ENCODE data around the gene CARD11. TPM values are rescaled to one million over a fixed set of nuclear protein-coding genes. Genes with fewer than 3 reads are reported as not detected.

CARD11 gene
- total RNA-seq (2012; rRNA removed) (0.18 and 0.28 TPM in 2 replicates), polyA plus RNA-seq (2012; rRNA removed) (0.26 and 0.53 TPM in 2 replicates), Bru-seq, nascent RNA (percentile 25 among the genes with signal in this experiment), BruChase-seq, experiment 1, labeled RNA remaining after a 6-hour chase (percentile 19 among the genes with signal in this experiment), BruChase-seq, experiment 2, labeled RNA remaining after a 2-hour chase (percentile 19 among the genes with signal in this experiment)
- polyA plus RNA-seq (2012; cell fraction: cytosol; rRNA removed) = 0.31 TPM in 2 replicates
- polyA plus RNA-seq (2012; cell fraction: nucleus; rRNA removed; ENCODE audit: low replicate concordance) = 0.47 and 0.50 TPM in 2 replicates
- long read RNA-seq, partial matches to known transcripts = 2 of 2 reads
- long read RNA-seq, other reads (novel, unspliced or antisense) = 0 of 2 reads

GRCh38 chr7:3043544-3044371, at the start of gene CARD11:
CARD11 (minus strand) TSS chr7:3043867; CDS start chr7:2958506, 85,361 bp downstream.
- H2BK20ac ChIP-seq (ENCODE audit: low read depth, low read length) = no peak within 1 kb of the TSS
- ChIA-PET POLR2A (ENCODE audit: unreplicated experiment) (no interaction called here), CTCF (no interaction called here)
- intact Hi-C loops (cut with micrococcal nuclease) = no loop called here
- no peak within 1 kb of the TSS for H3K23ac ChIP-seq (ENCODE audit: low read depth, low read length)
- dilution Hi-C loops (cut with HindIII; ENCODE audit: low sequenced_read_pairs, unreplicated experiment) = no loop called here
- H4K20me1 ChIP-seq (ENCODE audit: insufficient read depth, low read length) = no peaks in the 10 kb centered on the region
- H3K4me1 ChIP-seq (ENCODE audit: control insufficient read depth, insufficient read depth, low read length) = no peaks in the 10 kb centered on the region
- H2AK9ac ChIP-seq (replicated peaks; ENCODE audit: low read depth, low read length, poor library complexity) = no peak within 1 kb of the TSS
- H2AFZ ChIP-seq (replicated peaks; ENCODE audit: low read length, poor library complexity) = peak within 1 kb of the TSS; percentile 23
- H2AK5ac ChIP-seq (ENCODE audit: low read depth, low read length) = no peak within 1 kb of the TSS
- H3K4me3 ChIP-seq (ENCODE audit: insufficient read depth, low read depth, low read length) = peak within 1 kb of the TSS; percentile 28
- in situ Hi-C loops (cut with MboI; ENCODE audit: low sequenced_read_pairs) = no loop called here
- H4K91ac ChIP-seq (ENCODE audit: insufficient read depth, low read depth, low read length) = no peak within 1 kb of the TSS
- no peak for DNase-seq
- H3K4me2 ChIP-seq (ENCODE audit: low read depth, low read length) = no peak within 1 kb of the TSS; the same call in 1 of the 2 replicates
- no TSS peak for BruUV-seq (replicated peaks)
- no peaks in the 10 kb centered on the region for H3K9me1 ChIP-seq (ENCODE audit: insufficient read depth, low read length)
- H3K18ac ChIP-seq (ENCODE audit: low read depth, low read length) = no peak within 1 kb of the TSS
- no peak within 1 kb of the TSS for H2BK120ac ChIP-seq (ENCODE audit: low read depth, low read length)
- no peak within 1 kb of the TSS for H3K14ac ChIP-seq (replicated peaks; ENCODE audit: low read depth, low read length)
- H4K5ac ChIP-seq (ENCODE audit: low read depth, low read length) = no peak within 1 kb of the TSS
- H3K4ac ChIP-seq (ENCODE audit: low read depth, low read length) = no peak within 1 kb of the TSS
- H3K27me3 ChIP-seq (ENCODE audit: control insufficient read depth, insufficient read depth, low read length) = no peaks in the 10 kb centered on the region
- no peak within 1 kb of the TSS for H2BK5ac ChIP-seq (ENCODE audit: low read depth, low read length, poor library complexity, severe bottlenecking)
- no peak within 1 kb of the TSS for H3K27ac ChIP-seq (ENCODE audit: insufficient read depth, low read length)
- H3K9ac ChIP-seq (ENCODE audit: low read depth, low read length) = no peak within 1 kb of the TSS
- H3K9me3 ChIP-seq (ENCODE audit: control insufficient read depth, insufficient read depth, low read length) = no peaks in the 10 kb centered on the region
- no peak within 1 kb of the TSS for H4K8ac ChIP-seq (ENCODE audit: low read depth in 2 of 2, low read length in 2 of 2)
- ATAC-seq (ENCODE audit: low read depth) = no peak
- H3K79me1 ChIP-seq (ENCODE audit: low read depth in 1 of 2, low read length in 2 of 2) = no peaks in the 10 kb centered on the region
- WGBS, 2 experiments (ENCODE audit: extremely low coverage in 2 of 2, insufficient read length in 1 of 2) = 27% methylated on average over 9 of the region's 45 CpGs; no CpG with 5 or more reads in 1 of the 2 experiments
- no peaks in the 10 kb centered on the region for H3K36me3 ChIP-seq (ENCODE audit: control insufficient read depth, insufficient read depth, low read length)
- H2BK15ac ChIP-seq (ENCODE audit: low read depth, low read length) = no peak within 1 kb of the TSS
- H3K56ac ChIP-seq (ENCODE audit: extremely low read depth, insufficient read depth, low read length) = no peak within 1 kb of the TSS
- TF ChIP-seq RAD21 (IDR thresholded peaks at IDR 0.05; ENCODE audit: low read length) = no peak
- TF ChIP-seq NFE2L2 (IDR thresholded peaks at IDR 0.05; ENCODE audit: low read depth, low read length) = no peak
- TF ChIP-seq SMC3 (IDR thresholded peaks at IDR 0.05; ENCODE audit: low read depth, low read length) = no peak
- no peak for TF ChIP-seq RFX5 (IDR thresholded peaks at IDR 0.05; ENCODE audit: low read depth, low read length)
- TF ChIP-seq MAFK (IDR thresholded peaks at IDR 0.05; ENCODE audit: low read depth, low read length) = no peak
- no peak for TF ChIP-seq MXI1 (IDR thresholded peaks at IDR 0.05; ENCODE audit: borderline replicate concordance, low read depth, low read length)
- TF ChIP-seq CEBPB (IDR thresholded peaks at IDR 0.05; ENCODE audit: low read depth, low read length) = no peak
- no peak for TF ChIP-seq ELK1 (IDR thresholded peaks at IDR 0.05; ENCODE audit: borderline replicate concordance, low read depth, low read length)
- no peak for TF ChIP-seq RCOR1 (IDR thresholded peaks at IDR 0.05; ENCODE audit: insufficient replicate concordance, low read length)
- TF ChIP-seq BHLHE40 (IDR thresholded peaks at IDR 0.05; ENCODE audit: low read depth, low read length) = no peak
- no peak for TF ChIP-seq POLR2A (IDR thresholded peaks at IDR 0.05; ENCODE audit: low read depth, low read length)
- TF ChIP-seq CTCF (conservative IDR thresholded peaks at IDR 0.05; ENCODE audit: low read depth, low read length) = no peak
- TF ChIP-seq USF2 (IDR thresholded peaks at IDR 0.05; ENCODE audit: low read depth, low read length) = no peak

Data from IMR-90 (cell line).